ENCODE data around the gene KBTBD13. TPM values are rescaled to one million over a fixed set of nuclear protein-coding genes. Genes with fewer than 3 reads are reported as not detected.

Gene KBTBD13
- total and polyA plus RNA-seq, 11 donors, result 0.78 to 11.8 (median 4.2) TPM

DNA sequence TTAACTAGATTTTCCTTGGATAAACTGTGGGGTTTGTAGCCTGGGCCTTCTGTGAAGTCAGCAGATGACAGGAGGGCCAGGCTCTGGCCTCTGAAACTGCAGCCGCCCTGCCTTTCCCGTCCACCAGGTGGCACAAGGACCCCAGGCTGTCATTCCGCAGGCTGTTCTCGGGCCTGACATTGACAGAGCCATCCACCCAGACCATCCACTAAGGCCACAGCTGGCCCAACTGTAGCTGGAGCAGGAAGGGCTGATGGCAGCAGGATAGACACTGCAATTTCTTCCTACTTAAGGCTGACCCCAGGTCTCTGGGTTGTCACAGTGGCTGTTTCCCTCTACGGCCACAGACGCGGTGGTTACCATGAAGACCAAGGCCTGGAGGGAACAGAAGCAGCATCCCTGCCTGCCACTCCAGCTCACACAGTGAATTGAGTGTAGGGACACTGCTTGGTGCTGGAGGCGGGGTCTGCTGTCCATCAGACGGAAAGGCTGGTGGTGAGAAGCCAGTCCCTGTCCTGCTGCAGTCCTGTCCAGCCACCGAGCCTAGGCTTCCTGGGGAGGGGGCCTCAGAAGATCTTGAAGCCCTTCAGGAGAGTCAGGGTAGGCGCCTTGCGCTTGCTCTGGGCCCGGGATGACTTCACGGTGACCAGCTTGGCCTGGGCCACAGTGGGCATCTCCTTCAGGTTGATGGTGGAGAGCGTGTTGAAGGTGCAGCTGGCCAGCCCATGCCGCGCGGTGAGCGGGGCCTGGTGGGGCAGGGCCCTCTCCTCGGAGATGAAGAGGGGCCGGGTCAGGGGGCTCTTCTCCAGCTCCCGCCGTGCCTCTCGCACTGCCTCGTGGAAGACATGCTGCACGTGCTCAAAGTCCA, 22.0 kb upstream of the KBTBD13 start:
- H3K27ac ChIP-seq, result peak overlapping the region in 7 of 12 donors; percentile 16 to 61 (median 56)
- WGBS, 4 donors, result 63 to 75% (median 73%) methylated on average over 20 to 26 of the region's 26 CpGs
- peak; percentile 75 to 86 (median 78) for DNase-seq
- H3K27me3 ChIP-seq, result no peaks in the 10 kb centered on the region
- peaks cover 3 to 38% (median 19%) of the 10 kb centered on the region in 12 donors for H3K4me1 ChIP-seq
- ATAC-seq, result peak; percentile 76 to 87 (median 82)
- H3K4me3 ChIP-seq, result no peak overlapping the region
- peaks cover 0 to 35% (median 9%) of the 10 kb centered on the region in 9 donors for H3K36me3 ChIP-seq
- H3K9me3 ChIP-seq, result no peaks in the 10 kb centered on the region
- intact Hi-C loops (cut with DNase I), result loop anchor here (1.0 to 10.0 kb wide), 10 partner anchors 24 to 240 kb away; partner anchors contain the start of gene RNU5A-1 (in 1 of the 10)
- TF ChIP-seq POLR2A (IDR thresholded peaks at IDR 0.05), result no peak
- TF ChIP-seq, protein P1, sequence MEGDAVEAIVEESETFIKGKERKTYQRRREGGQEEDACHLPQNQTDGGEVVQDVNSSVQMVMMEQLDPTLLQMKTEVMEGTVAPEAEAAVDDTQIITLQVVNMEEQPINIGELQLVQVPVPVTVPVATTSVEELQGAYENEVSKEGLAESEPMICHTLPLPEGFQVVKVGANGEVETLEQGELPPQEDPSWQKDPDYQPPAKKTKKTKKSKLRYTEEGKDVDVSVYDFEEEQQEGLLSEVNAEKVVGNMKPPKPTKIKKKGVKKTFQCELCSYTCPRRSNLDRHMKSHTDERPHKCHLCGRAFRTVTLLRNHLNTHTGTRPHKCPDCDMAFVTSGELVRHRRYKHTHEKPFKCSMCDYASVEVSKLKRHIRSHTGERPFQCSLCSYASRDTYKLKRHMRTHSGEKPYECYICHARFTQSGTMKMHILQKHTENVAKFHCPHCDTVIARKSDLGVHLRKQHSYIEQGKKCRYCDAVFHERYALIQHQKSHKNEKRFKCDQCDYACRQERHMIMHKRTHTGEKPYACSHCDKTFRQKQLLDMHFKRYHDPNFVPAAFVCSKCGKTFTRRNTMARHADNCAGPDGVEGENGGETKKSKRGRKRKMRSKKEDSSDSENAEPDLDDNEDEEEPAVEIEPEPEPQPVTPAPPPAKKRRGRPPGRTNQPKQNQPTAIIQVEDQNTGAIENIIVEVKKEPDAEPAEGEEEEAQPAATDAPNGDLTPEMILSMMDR (IDR thresholded peaks at IDR 0.05), result peak; percentile 81 to 96 (median 92)

DNA sequence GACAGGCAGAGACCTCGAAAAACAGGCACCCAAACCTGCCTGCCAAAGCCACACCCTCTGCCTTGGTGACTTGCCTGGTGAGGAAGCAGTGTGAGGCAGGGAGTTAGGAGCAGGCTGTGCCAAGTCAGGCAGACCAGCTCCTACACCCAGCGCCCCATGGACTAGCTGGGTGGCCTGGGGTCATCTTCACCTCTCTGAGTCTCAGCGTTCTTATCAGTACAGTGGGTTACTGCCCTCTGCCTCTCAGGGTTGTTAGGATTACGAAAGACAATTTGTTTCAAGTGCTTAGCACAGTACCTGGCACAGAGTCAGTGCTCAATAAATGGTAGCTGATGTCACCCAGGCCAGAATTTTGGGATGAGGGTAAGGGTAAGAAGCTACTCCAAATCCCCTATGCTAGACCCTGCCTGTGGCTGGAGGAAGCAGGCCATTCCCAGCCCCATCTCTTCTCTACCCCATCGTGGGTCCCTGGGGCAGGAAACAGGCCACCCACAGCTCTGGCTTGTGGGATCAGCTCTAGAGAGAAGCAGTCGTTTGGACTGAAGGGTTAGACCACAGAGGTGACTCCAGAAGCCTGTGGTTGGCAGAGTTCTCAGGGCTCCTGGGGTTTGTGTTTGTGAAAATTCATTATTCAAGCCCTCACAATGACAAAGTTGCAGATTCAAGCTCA, 21.2 kb upstream of the KBTBD13 start:
- ATAC-seq (peak in 3 of 4 donors; percentile 21 to 72 (median 69)), DNase-seq (peak in 2 of 5 donors; percentile 64 to 69)
- Histone ChIP-seq H3K27ac (peak overlapping the region in 10 of 12 donors; percentile 8 to 61 (median 34)), H3K36me3 (peaks cover 0 to 35% (median 9%) of the 10 kb centered on the region in 9 donors), H3K4me3 (no peak overlapping the region), H3K4me1 (peaks cover 0 to 39% (median 19%) of the 10 kb centered on the region in 12 donors), H3K9me3 (peaks cover 0 to 3% (median 0%) of the 10 kb centered on the region in 12 donors), H3K27me3 (no peaks in the 10 kb centered on the region)
- no peak for TF ChIP-seq POLR2A (IDR thresholded peaks at IDR 0.05)
- TF ChIP-seq, protein P1 (IDR thresholded peaks at IDR 0.05), result no peak
- 24 to 52% (median 50%) methylated on average over 4 to 6 of the region's 6 CpGs for WGBS, 4 donors
- intact Hi-C loops (cut with DNase I), result loop anchor here in 7 of 10 donors (2.0 to 10.0 kb wide), 6 partner anchors 23 to 239 kb away; partner anchors contain the start of gene RNU5A-1 (in 1 of the 7)

DNA sequence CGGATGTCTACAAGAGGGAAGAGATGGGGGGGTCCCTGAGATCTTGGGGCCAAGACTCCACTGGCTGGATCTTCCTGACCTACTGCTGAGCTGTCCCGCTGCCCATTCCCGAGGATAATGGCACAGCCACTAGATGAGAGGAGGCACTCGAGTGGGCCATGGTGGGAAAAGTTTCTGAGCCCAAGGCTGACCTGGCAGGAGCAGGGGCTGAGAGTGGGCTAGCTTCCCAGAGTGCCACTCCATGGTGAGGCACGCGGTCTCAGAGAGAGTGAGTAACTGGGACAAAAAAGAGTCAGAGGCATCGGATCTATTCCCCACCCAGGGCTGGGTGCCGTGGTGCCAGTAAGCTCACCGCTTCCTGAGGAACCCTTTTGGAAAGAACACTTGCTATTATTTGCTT, 20.4 kb upstream of the KBTBD13 start:
- intact Hi-C loops (cut with DNase I), result loop anchor here in 2 of 10 donors (10.0 kb wide), 2 partner anchors 219 to 239 kb away; partner anchors contain the start of gene RNU5A-1 (in 1 of the 2)
- 79 to 85% (median 83%) methylated on average over 9 of the region's 9 CpGs for WGBS, 4 donors
- peaks cover 3 to 44% (median 25%) of the 10 kb centered on the region in 12 donors for H3K4me1 ChIP-seq
- peaks cover 0 to 35% (median 9%) of the 10 kb centered on the region in 9 donors for H3K36me3 ChIP-seq
- TF ChIP-seq POLR2A (IDR thresholded peaks at IDR 0.05), result no peak
- TF ChIP-seq, protein P1 (IDR thresholded peaks at IDR 0.05), result no peak
- peaks cover 0 to 3% (median 0%) of the 10 kb centered on the region in 12 donors for H3K9me3 ChIP-seq
- DNase-seq (peak in 1 of 5 donors; percentile 31), ATAC-seq (no peak)
- H3K4me3 ChIP-seq, result no peak overlapping the region
- no peaks in the 10 kb centered on the region for H3K27me3 ChIP-seq
- peak overlapping the region in 5 of 12 donors; percentile 8 to 61 (median 16) for H3K27ac ChIP-seq

Measured in heart left ventricle (tissue), 16 donors.